Neural cell (in vitro differentiated cells): ENCODE results near the gene EYS. TPM values are rescaled to one million over a fixed set of nuclear protein-coding genes. Genes with fewer than 3 reads are reported as not detected.

Source experiments
- H2AFZ ChIP-seq: fragments of 200-600, 300-800 bp; sonication (generic), shearing (Covaris generic); 2 replicates; pipeline ENCODE4 v1.6.0; 2014; ENCODE audit warnings: low read depth, mild to moderate bottlenecking, antibody characterized with exemption, low read length, moderate library complexity
- H3F3A ChIP-seq: fragments of 200-600 bp; shearing (Covaris generic); 2 replicates; pipeline ENCODE4 v1.6.1; 2016; ENCODE audit warnings: mild to moderate bottlenecking, moderate library complexity, mixed read lengths, antibody characterized with exemption, low read length; ENCODE audit not compliant: insufficient read depth, poor library complexity, severe bottlenecking
- H3K27ac ChIP-seq: fragments of 200-600, 300-800 bp; sonication (generic), shearing (Covaris generic); 2 replicates; pipeline ENCODE4 v1.5.1; 2014; ENCODE audit warnings: mild to moderate bottlenecking, low read length, moderate library complexity
- H3K27me3 ChIP-seq: fragments of 300-800, 200-600 bp; sonication (generic), shearing (Covaris generic); 2 replicates; pipeline ENCODE4 v1.6.0; 2014; ENCODE audit warnings: mild to moderate bottlenecking, low read depth, low read length, moderate library complexity; ENCODE audit not compliant: insufficient read depth
- H3K36me3 ChIP-seq: fragments of 300-800, 200-600 bp; sonication (generic), shearing (Covaris generic); 2 replicates; pipeline ENCODE4 v1.5.1; 2014; ENCODE audit warnings: mild to moderate bottlenecking, antibody characterized with exemption, low read length, moderate library complexity; ENCODE audit not compliant: insufficient read depth
- H3K4me2 ChIP-seq: fragments of 300-800, 200-600 bp; sonication (generic), shearing (Covaris generic); 2 replicates; pipeline ENCODE4 v1.6.0; 2014; ENCODE audit warnings: mild to moderate bottlenecking, low read length
- H3K4me3 ChIP-seq: fragments of 300-800, 200-600 bp; sonication (generic), shearing (Covaris generic); 2 replicates; pipeline ENCODE4 v1.5.1; 2014; ENCODE audit warnings: mild to moderate bottlenecking, low read length, moderate library complexity
- H3K79me2 ChIP-seq: fragments of 200-600 bp; shearing (Covaris generic); replicated peaks from 2 replicates; pipeline ENCODE4 v1.6.0; 2014; ENCODE audit warnings: mild to moderate bottlenecking, low read length, moderate library complexity; ENCODE audit not compliant: insufficient read depth
- H3K9ac ChIP-seq: fragments of 300-800, 200-600 bp; sonication (generic), shearing (Covaris generic); 2 replicates; pipeline ENCODE4 v1.6.1; 2016; ENCODE audit warnings: mild to moderate bottlenecking, low read length, mixed read lengths
- H3K9me2 ChIP-seq: fragments of 200-600 bp; shearing (Covaris generic); 2 replicates; pipeline ENCODE4 v1.6.1; 2016; ENCODE audit warnings: mild to moderate bottlenecking, low read length, mixed read lengths; ENCODE audit not compliant: insufficient read depth
- H3K9me3 ChIP-seq: fragments of 200-600, 300-800 bp; sonication (generic), shearing (Covaris generic); 2 replicates; pipeline ENCODE4 v1.6.1; 2016; ENCODE audit warnings: mild to moderate bottlenecking, mixed run types, low read length, moderate library complexity, mixed read lengths
- H4K20me1 ChIP-seq: fragments of 200-600 bp; shearing (Covaris generic); 2 replicates; pipeline ENCODE4 v1.6.1; 2016; ENCODE audit warnings: mild to moderate bottlenecking, mixed run types; ENCODE audit not compliant: insufficient read depth
- EP300 ChIP-seq: fragments of 450-650 bp; conservative IDR thresholded peaks from 2 replicates; pipeline ENCODE4 v1.6.1; 2014; ENCODE audit warnings: antibody characterized with exemption, mild to moderate bottlenecking, moderate library complexity; ENCODE audit not compliant: poor library complexity, severe bottlenecking
- EZH2 ChIP-seq: fragments of 200-600, 300-800 bp; shearing (Covaris generic), sonication (generic); IDR thresholded peaks from 2 replicates; pipeline ENCODE4 v1.6.1; 2014; ENCODE audit warnings: antibody characterized with exemption, low read length, borderline replicate concordance, mild to moderate bottlenecking; ENCODE audit not compliant: insufficient read depth, poor library complexity, severe bottlenecking
- MXI1 ChIP-seq: fragments of 450-650 bp; conservative IDR thresholded peaks from 2 replicates; pipeline ENCODE4 v1.6.1; 2014; ENCODE audit warnings: antibody characterized with exemption, mild to moderate bottlenecking; ENCODE audit not compliant: poor library complexity, severe bottlenecking
- POLR2AphosphoS5 ChIP-seq: IDR thresholded peaks from 2 replicates; pipeline ENCODE4 v1.6.1; 2012
- RAD21 ChIP-seq: fragments of 450-650 bp; conservative IDR thresholded peaks from 2 replicates; pipeline ENCODE4 v1.6.1; 2014; ENCODE audit warnings: antibody characterized with exemption, mild to moderate bottlenecking, moderate library complexity
- REST ChIP-seq: IDR thresholded peaks from 2 replicates; pipeline ENCODE4 v1.6.1; 2012; ENCODE audit warnings: borderline replicate concordance
- SMC3 ChIP-seq: fragments of 450-650 bp; conservative IDR thresholded peaks from 2 replicates; pipeline ENCODE4 v1.6.1; 2014; ENCODE audit warnings: antibody characterized with exemption, mild to moderate bottlenecking, moderate library complexity; ENCODE audit not compliant: poor library complexity
- TAF1 ChIP-seq: IDR thresholded peaks from 2 replicates; pipeline ENCODE4 v1.6.1; 2012; ENCODE audit warnings: low read depth
- polyA plus RNA-seq: library from polyadenylated mRNA; depleted of rRNA; stranded (reverse); fragments of >200 nt; gene quantifications from 2 replicates; pipeline ENCODE4 v1.2.3, GENCODE V29; 2014
- TF ChIP-seq, protein P1 (sequence below): fragments of 450-650 bp; IDR thresholded peaks from 2 replicates; pipeline ENCODE4 v1.5.1; 2014; ENCODE audit warnings: antibody characterized with exemption, mild to moderate bottlenecking, moderate library complexity; ENCODE audit not compliant: poor library complexity, severe bottlenecking

The EYS gene
- polyA plus RNA-seq, 1 donor from 2014 or later, result 0.38 TPM

DNA sequence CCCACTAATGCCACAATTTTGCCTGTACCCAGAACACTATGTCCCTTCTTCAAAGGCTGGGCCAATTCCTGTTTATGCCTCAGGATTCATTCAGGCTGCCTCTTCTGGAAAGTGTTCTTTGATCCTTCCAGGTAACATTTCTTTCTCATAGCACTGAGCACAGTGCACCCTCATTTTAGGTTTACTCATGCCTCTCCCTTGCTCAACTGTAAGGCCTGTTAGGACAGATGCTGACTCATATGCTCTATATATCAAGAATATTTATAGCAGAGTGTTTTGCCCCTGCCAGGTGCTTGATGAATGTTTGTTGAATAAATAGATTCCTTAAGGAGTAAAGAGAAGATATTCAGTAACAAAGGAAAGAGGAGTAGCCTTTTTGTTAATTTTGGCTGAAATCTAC lies 1807.5 kb downstream of the EYS start:
- no peak overlapping the region for H3K4me2 ChIP-seq
- H3K36me3 ChIP-seq, result no peaks in the 10 kb centered on the region
- H3K9me3 ChIP-seq, result no peaks in the 10 kb centered on the region
- H3F3A ChIP-seq, result no peaks in the 10 kb centered on the region
- no peak overlapping the region for H2AFZ ChIP-seq
- no peak for TF ChIP-seq POLR2AphosphoS5
- TF ChIP-seq SMC3, result no peak
- TF ChIP-seq RAD21, result no peak
- TF ChIP-seq TAF1, result no peak
- TF ChIP-seq REST, result no peak
- TF ChIP-seq, protein P1, sequence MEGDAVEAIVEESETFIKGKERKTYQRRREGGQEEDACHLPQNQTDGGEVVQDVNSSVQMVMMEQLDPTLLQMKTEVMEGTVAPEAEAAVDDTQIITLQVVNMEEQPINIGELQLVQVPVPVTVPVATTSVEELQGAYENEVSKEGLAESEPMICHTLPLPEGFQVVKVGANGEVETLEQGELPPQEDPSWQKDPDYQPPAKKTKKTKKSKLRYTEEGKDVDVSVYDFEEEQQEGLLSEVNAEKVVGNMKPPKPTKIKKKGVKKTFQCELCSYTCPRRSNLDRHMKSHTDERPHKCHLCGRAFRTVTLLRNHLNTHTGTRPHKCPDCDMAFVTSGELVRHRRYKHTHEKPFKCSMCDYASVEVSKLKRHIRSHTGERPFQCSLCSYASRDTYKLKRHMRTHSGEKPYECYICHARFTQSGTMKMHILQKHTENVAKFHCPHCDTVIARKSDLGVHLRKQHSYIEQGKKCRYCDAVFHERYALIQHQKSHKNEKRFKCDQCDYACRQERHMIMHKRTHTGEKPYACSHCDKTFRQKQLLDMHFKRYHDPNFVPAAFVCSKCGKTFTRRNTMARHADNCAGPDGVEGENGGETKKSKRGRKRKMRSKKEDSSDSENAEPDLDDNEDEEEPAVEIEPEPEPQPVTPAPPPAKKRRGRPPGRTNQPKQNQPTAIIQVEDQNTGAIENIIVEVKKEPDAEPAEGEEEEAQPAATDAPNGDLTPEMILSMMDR, result no peak
- TF ChIP-seq MXI1, result no peak
- no peak for TF ChIP-seq EP300
- TF ChIP-seq EZH2, result no peak
- no peak overlapping the region for H3K4me3 ChIP-seq
- H3K9ac ChIP-seq, result no peak overlapping the region
- no peaks in the 10 kb centered on the region for H3K79me2 ChIP-seq
- H3K27me3 ChIP-seq, result no peaks in the 10 kb centered on the region
- no peaks in the 10 kb centered on the region for H4K20me1 ChIP-seq
- H3K9me2 ChIP-seq, result no peaks in the 10 kb centered on the region
- H3K27ac ChIP-seq, result no peak overlapping the region

DNA sequence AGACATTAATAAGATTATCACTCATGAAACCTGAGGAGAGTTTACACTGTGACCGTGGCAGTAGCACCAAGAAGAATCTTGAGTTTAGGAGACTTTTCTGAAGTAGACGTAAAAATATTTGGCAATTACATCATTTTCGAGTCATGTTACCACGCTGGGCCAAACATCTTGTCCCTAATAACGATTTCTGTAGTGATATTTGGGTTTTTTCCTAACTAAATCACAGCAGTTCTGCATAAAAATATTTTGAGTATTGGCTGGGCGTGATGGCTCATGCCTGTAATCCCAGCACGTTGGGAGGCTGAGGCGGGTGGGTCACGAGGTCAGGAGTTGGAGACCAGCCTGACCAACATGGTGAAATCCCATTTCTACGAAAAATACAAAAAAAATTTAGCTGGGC lies 1809.1 kb downstream of the EYS start:
- H3K4me2 ChIP-seq, result no peak overlapping the region
- H3K27ac ChIP-seq, result no peak overlapping the region
- TF ChIP-seq TAF1, result no peak
- no peak overlapping the region for H3K9ac ChIP-seq
- no peaks in the 10 kb centered on the region for H3K9me2 ChIP-seq
- H3K9me3 ChIP-seq, result no peaks in the 10 kb centered on the region
- no peaks in the 10 kb centered on the region for H3K79me2 ChIP-seq
- H3K4me3 ChIP-seq, result no peak overlapping the region
- no peaks in the 10 kb centered on the region for H3K27me3 ChIP-seq
- H4K20me1 ChIP-seq, result no peaks in the 10 kb centered on the region
- no peaks in the 10 kb centered on the region for H3K36me3 ChIP-seq
- no peaks in the 10 kb centered on the region for H3F3A ChIP-seq
- no peak overlapping the region for H2AFZ ChIP-seq

GRCh38 chr6:63897459-63897858 lies 1809.6 kb downstream of the EYS start:
- no peak overlapping the region for H2AFZ ChIP-seq
- TF ChIP-seq REST, result no peak
- no peak for TF ChIP-seq MXI1
- TF ChIP-seq RAD21, result no peak
- TF ChIP-seq POLR2AphosphoS5, result no peak
- no peak for TF ChIP-seq EZH2
- TF ChIP-seq TAF1, result no peak
- TF ChIP-seq, protein P1, result no peak
- no peak for TF ChIP-seq SMC3
- H3K36me3 ChIP-seq, result no peaks in the 10 kb centered on the region
- H3K9me3 ChIP-seq, result no peaks in the 10 kb centered on the region
- H3K79me2 ChIP-seq, result no peaks in the 10 kb centered on the region
- H3K9ac ChIP-seq, result no peak overlapping the region
- H4K20me1 ChIP-seq, result no peaks in the 10 kb centered on the region
- no peaks in the 10 kb centered on the region for H3K27me3 ChIP-seq
- H3K4me3 ChIP-seq, result no peak overlapping the region
- H3K4me2 ChIP-seq, result no peak overlapping the region
- H3K9me2 ChIP-seq, result no peaks in the 10 kb centered on the region
- H3K27ac ChIP-seq, result no peak overlapping the region
- no peaks in the 10 kb centered on the region for H3F3A ChIP-seq
